ENCODE measurements around the gene MAPKAPK3. TPM values are rescaled to one million over a fixed set of nuclear protein-coding genes. Genes with fewer than 3 reads are reported as not detected.
A peak's percentile ranks its signal among the peaks of the same experiment; 100 is the strongest.

MAPKAPK3 gene
- total RNA-seq, 1 experiment from 2014 or later = 24.2 TPM

GRCh38 chr3:50645378-50645777, 28.4 kb downstream of the MAPKAPK3 start:
- no peak for DNase-seq
- no peaks in the 10 kb centered on the region for H3K4me1 ChIP-seq
- no peak overlapping the region for H3K4me3 ChIP-seq
- H3K9me3 ChIP-seq (replicated peaks) = no peaks in the 10 kb centered on the region
- no peak overlapping the region for H3K27ac ChIP-seq
- no peaks in the 10 kb centered on the region for H3K27me3 ChIP-seq
- no peaks in the 10 kb centered on the region for H3K36me3 ChIP-seq

GRCh38 chr3:50648313-50648712, 31.4 kb downstream of the MAPKAPK3 start:
- no peaks in the 10 kb centered on the region for H3K9me3 ChIP-seq (replicated peaks)
- H3K4me3 ChIP-seq = no peak overlapping the region
- H3K36me3 ChIP-seq = no peaks in the 10 kb centered on the region
- H3K27ac ChIP-seq = no peak overlapping the region
- H3K27me3 ChIP-seq = no peaks in the 10 kb centered on the region
- DNase-seq = no peak
- no peaks in the 10 kb centered on the region for H3K4me1 ChIP-seq

- Histone ChIP-seq H3K36me3 (no peaks in the 10 kb centered on the region), H3K9me3 (replicated peaks) (no peaks in the 10 kb centered on the region), H3K27ac (no peak overlapping the region), H3K4me1 (no peaks in the 10 kb centered on the region), H3K4me3 (no peak overlapping the region), H3K27me3 (no peaks in the 10 kb centered on the region)
- no peak for DNase-seq
Measured at GRCh38 chr3:50648944-50649343, 32.0 kb downstream of the MAPKAPK3 start.

- Histone ChIP-seq H3K4me3 (no peak overlapping the region), H3K27ac (no peak overlapping the region), H3K9me3 (replicated peaks) (no peaks in the 10 kb centered on the region), H3K4me1 (no peaks in the 10 kb centered on the region), H3K36me3 (no peaks in the 10 kb centered on the region), H3K27me3 (no peaks in the 10 kb centered on the region)
- no peak for DNase-seq
Measured at GRCh38 chr3:50649451-50649931, 32.5 kb downstream of the MAPKAPK3 start.

GRCh38 chr3:50650018-50650417, 33.1 kb downstream of the MAPKAPK3 start:
- DNase-seq = no peak
- no peak overlapping the region for H3K4me3 ChIP-seq
- H3K27me3 ChIP-seq = no peaks in the 10 kb centered on the region
- no peak overlapping the region for H3K27ac ChIP-seq
- H3K4me1 ChIP-seq = no peaks in the 10 kb centered on the region
- H3K9me3 ChIP-seq (replicated peaks) = no peaks in the 10 kb centered on the region
- no peaks in the 10 kb centered on the region for H3K36me3 ChIP-seq

GRCh38 chr3:50651445-50651844, 34.5 kb downstream of the MAPKAPK3 start:
- Histone ChIP-seq H3K27ac (no peak overlapping the region), H3K36me3 (no peaks in the 10 kb centered on the region), H3K9me3 (replicated peaks) (no peaks in the 10 kb centered on the region), H3K4me3 (no peak overlapping the region), H3K4me1 (no peaks in the 10 kb centered on the region), H3K27me3 (no peaks in the 10 kb centered on the region)
- no peak for DNase-seq

- no peaks in the 10 kb centered on the region for H3K9me3 ChIP-seq (replicated peaks)
- H3K27ac ChIP-seq = no peak overlapping the region
- DNase-seq = no peak
- H3K4me1 ChIP-seq = no peaks in the 10 kb centered on the region
- H3K27me3 ChIP-seq = no peaks in the 10 kb centered on the region
- H3K4me3 ChIP-seq = no peak overlapping the region
- no peaks in the 10 kb centered on the region for H3K36me3 ChIP-seq
Measured at GRCh38 chr3:50651920-50652529, 35.1 kb downstream of the MAPKAPK3 start.

GRCh38 chr3:50652709-50653108, 35.8 kb downstream of the MAPKAPK3 start:
- H3K27me3 ChIP-seq = no peaks in the 10 kb centered on the region
- peak; percentile 40 to 55 for DNase-seq
- no peaks in the 10 kb centered on the region for H3K36me3 ChIP-seq
- no peaks in the 10 kb centered on the region for H3K9me3 ChIP-seq (replicated peaks)
- H3K4me1 ChIP-seq = no peaks in the 10 kb centered on the region
- no peak overlapping the region for H3K4me3 ChIP-seq
- H3K27ac ChIP-seq = no peak overlapping the region

GRCh38 chr3:50653937-50654595, 37.1 kb downstream of the MAPKAPK3 start:
- Histone ChIP-seq H3K9me3 (replicated peaks) (no peaks in the 10 kb centered on the region), H3K4me3 (no peak overlapping the region)

GRCh38 chr3:50655009-50655830, 38.3 kb downstream of the MAPKAPK3 start:
- H3K4me3 ChIP-seq = no peak overlapping the region
- H3K9me3 ChIP-seq (replicated peaks) = no peaks in the 10 kb centered on the region
- no peaks in the 10 kb centered on the region for H3K4me1 ChIP-seq
- H3K27ac ChIP-seq = no peak overlapping the region
- H3K27me3 ChIP-seq = no peaks in the 10 kb centered on the region
- H3K36me3 ChIP-seq = no peaks in the 10 kb centered on the region
- no peak for DNase-seq

More at GRCh38 chr3:50653937-50654595, 37.1 kb downstream of the MAPKAPK3 start:
- no peaks in the 10 kb centered on the region for H3K4me1 ChIP-seq
- H3K27ac ChIP-seq = no peak overlapping the region
- no peak for DNase-seq
- no peaks in the 10 kb centered on the region for H3K27me3 ChIP-seq
- H3K36me3 ChIP-seq = no peaks in the 10 kb centered on the region

- no peak for DNase-seq
- H3K4me3 ChIP-seq = no peak overlapping the region
- H3K27ac ChIP-seq = no peak overlapping the region
- H3K36me3 ChIP-seq = no peaks in the 10 kb centered on the region
- H3K9me3 ChIP-seq (replicated peaks) = no peaks in the 10 kb centered on the region
- H3K27me3 ChIP-seq = no peaks in the 10 kb centered on the region
- no peaks in the 10 kb centered on the region for H3K4me1 ChIP-seq
Measured at GRCh38 chr3:50656417-50657195, 39.7 kb downstream of the MAPKAPK3 start.

GRCh38 chr3:50657407-50657806, 40.5 kb downstream of the MAPKAPK3 start:
- Histone ChIP-seq H3K9me3 (replicated peaks) (no peaks in the 10 kb centered on the region), H3K27ac (no peak overlapping the region), H3K36me3 (no peaks in the 10 kb centered on the region), H3K4me3 (no peak overlapping the region), H3K27me3 (no peaks in the 10 kb centered on the region), H3K4me1 (no peaks in the 10 kb centered on the region)
- no peak for DNase-seq

- Histone ChIP-seq H3K27ac (no peak overlapping the region), H3K4me3 (no peak overlapping the region), H3K27me3 (no peaks in the 10 kb centered on the region), H3K36me3 (no peaks in the 10 kb centered on the region), H3K9me3 (replicated peaks) (no peaks in the 10 kb centered on the region), H3K4me1 (no peaks in the 10 kb centered on the region)
- DNase-seq = no peak
Measured at GRCh38 chr3:50657816-50658215, 40.9 kb downstream of the MAPKAPK3 start.

- no peaks in the 10 kb centered on the region for H3K27me3 ChIP-seq
- no peaks in the 10 kb centered on the region for H3K9me3 ChIP-seq (replicated peaks)
- no peak overlapping the region for H3K27ac ChIP-seq
- no peaks in the 10 kb centered on the region for H3K36me3 ChIP-seq
- no peaks in the 10 kb centered on the region for H3K4me1 ChIP-seq
- no peak for DNase-seq
- H3K4me3 ChIP-seq = no peak overlapping the region
Measured at GRCh38 chr3:50658416-50658815, 41.5 kb downstream of the MAPKAPK3 start.
